Uterus (tissue), 4 donors: Measurements from ENCODE around the gene LRCOL1. TPM values are rescaled to one million over a fixed set of nuclear protein-coding genes. Genes with fewer than 3 reads are reported as not detected.

Source experiments
- DNase-seq, 2 donors: peaks; one replicate each; pipeline ENCODE4 v3.0.0-alpha.2; 2019 to 2020
- H3K27ac ChIP-seq, 2 donors: fragments of 200-600 bp; sonication (generic); 1 replicate in 1 of 2; 2 replicates in 1 of 2; pipeline ENCODE4 v1.5.1; 2016 to 2018
- H3K27me3 ChIP-seq, 2 donors: fragments of 200-600 bp; sonication (generic); one replicate each; pipeline ENCODE4 v1.5.1; 2018 to 2019; ENCODE audit warnings: control low read depth in 1 of 2
- H3K36me3 ChIP-seq, 2 donors: fragments of 200-600 bp; sonication (generic); one replicate each; pipeline ENCODE4 v1.5.1; 2019; ENCODE audit warnings: control low read depth in 1 of 2
- H3K4me1 ChIP-seq, 2 donors: fragments of 200-600 bp; sonication (generic); one replicate each; pipeline ENCODE4 v1.5.1; 2018 to 2019; ENCODE audit warnings: control low read depth in 1 of 2
- H3K4me3 ChIP-seq, 2 donors: fragments of 200-600 bp; sonication (generic); 1 replicate in 1 of 2; 2 replicates in 1 of 2; pipeline ENCODE4 v1.5.1; 2018 to 2019; ENCODE audit warnings: mild to moderate bottlenecking in 1 of 2
- H3K9me3 ChIP-seq, 2 donors: fragments of 200-600 bp; sonication (generic); one replicate each; pipeline ENCODE4 v1.5.1; 2019; ENCODE audit warnings: control low read depth in 1 of 2
- POLR2A ChIP-seq, 2 donors: fragments of 450-650 bp; IDR thresholded peaks; one replicate each; pipeline ENCODE4 v1.6.1; 2016; ENCODE audit warnings: antibody characterized with exemption in 2 of 2, mild to moderate bottlenecking in 1 of 2, moderate library complexity in 1 of 2
- intact Hi-C: fragments of 100-400 bp; cut with DNase I; formaldehyde crosslinking; loops from one replicate; pipeline ENCODE4 v1.15.1; 2023; ENCODE audit warnings: low total_unique reads
- microRNA-seq: library from miRNA; unstranded; fragments of <30 nt; microRNA quantifications from one replicate; pipeline ENCODE4, GENCODE V29; 2016; ENCODE audit warnings: borderline microRNAs expressed, borderline replicate concordance
- small RNA-seq: library from RNA; depleted of rRNA; stranded (forward); fragments of <200 nt; gene quantifications from one replicate; pipeline ENCODE3, GENCODE V24; 2016
- total RNA-seq, 4 donors: library from RNA; depleted of rRNA in 3 of 4; stranded (reverse); fragments of >200 nt in 3 of 4; gene quantifications; one replicate each; pipeline versions ENCODE4 v1.1.0 to v1.2.4, GENCODE V29; 2014 to 2023
- TF ChIP-seq, protein P1 (sequence below), 4 experiments: fragments of 200-600 bp in 2 of 4; fragments of 450-650 bp in 2 of 4; sonication (generic) in 2 of 4; IDR thresholded peaks; one replicate each; pipeline ENCODE4 v1.5.1; 2016 to 2019; ENCODE audit warnings: antibody characterized with exemption in 4 of 4, mild to moderate bottlenecking in 2 of 4, moderate library complexity in 1 of 4
- donor health status: DM: yes; HTN: yes; CAD: no.

LRCOL1 gene
- total RNA-seq, 4 donors from 2014 or later, result 0.79 to 7.1 (median 1.5) TPM; not detected in 1

DNA sequence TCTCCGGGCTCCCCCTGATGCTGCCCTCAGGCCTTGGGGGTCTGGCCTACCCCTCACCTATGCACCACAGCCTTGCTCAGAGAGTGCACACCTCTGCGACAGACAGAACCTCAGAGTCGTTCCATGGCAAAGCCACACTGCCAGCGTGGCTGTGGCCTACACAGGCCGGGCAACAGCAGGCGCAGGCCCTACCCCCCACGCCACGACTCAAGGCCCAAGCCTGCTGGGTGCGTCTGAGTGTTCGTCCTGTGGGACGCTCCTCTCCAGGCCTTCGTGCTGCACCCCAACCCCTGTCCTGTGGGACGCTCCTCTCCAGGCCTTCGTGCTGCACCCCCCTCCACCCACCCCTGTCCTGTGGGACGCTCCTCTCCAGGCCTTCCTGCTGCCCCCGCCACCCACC lies 54.2 kb downstream of the LRCOL1 start:
- TF ChIP-seq POLR2A (IDR thresholded peaks at IDR 0.05), result no peak
- TF ChIP-seq, protein P1, sequence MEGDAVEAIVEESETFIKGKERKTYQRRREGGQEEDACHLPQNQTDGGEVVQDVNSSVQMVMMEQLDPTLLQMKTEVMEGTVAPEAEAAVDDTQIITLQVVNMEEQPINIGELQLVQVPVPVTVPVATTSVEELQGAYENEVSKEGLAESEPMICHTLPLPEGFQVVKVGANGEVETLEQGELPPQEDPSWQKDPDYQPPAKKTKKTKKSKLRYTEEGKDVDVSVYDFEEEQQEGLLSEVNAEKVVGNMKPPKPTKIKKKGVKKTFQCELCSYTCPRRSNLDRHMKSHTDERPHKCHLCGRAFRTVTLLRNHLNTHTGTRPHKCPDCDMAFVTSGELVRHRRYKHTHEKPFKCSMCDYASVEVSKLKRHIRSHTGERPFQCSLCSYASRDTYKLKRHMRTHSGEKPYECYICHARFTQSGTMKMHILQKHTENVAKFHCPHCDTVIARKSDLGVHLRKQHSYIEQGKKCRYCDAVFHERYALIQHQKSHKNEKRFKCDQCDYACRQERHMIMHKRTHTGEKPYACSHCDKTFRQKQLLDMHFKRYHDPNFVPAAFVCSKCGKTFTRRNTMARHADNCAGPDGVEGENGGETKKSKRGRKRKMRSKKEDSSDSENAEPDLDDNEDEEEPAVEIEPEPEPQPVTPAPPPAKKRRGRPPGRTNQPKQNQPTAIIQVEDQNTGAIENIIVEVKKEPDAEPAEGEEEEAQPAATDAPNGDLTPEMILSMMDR (IDR thresholded peaks at IDR 0.05), result no peak
- intact Hi-C loops, result no loop called here
- no peak overlapping the region for H3K4me3 ChIP-seq
- DNase-seq, result no peak
- H3K36me3 ChIP-seq, result no peaks in the 10 kb centered on the region
- H3K27ac ChIP-seq, result no peak overlapping the region
- H3K9me3 ChIP-seq, result no peaks in the 10 kb centered on the region
- no peaks in the 10 kb centered on the region for H3K27me3 ChIP-seq
- H3K4me1 ChIP-seq, result peaks cover 0 to 12% of the 10 kb centered on the region in 2 donors

DNA sequence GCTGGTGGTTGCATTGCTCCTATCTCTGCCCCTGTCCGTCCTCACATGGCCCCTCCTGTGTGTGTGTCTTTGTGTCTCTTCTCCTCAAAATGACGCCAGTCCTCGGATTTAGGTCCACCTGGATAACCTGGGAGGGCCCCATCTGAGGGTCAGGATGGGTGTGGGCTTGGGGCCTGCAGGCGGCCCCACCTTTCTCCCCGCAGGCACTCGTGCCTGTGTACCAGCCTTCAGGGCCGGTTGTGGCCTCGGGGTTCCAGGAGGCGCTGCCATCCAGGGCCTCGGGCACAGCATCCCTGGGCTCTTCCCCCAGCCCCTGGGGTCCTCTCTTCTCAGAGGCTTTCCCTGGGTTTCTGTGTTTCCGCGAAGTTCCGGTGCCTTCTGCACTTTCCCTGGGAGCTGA lies 54.7 kb downstream of the LRCOL1 start:
- TF ChIP-seq, protein P1 (IDR thresholded peaks at IDR 0.05), result no peak
- no peak for TF ChIP-seq POLR2A (IDR thresholded peaks at IDR 0.05)
- Histone ChIP-seq H3K36me3 (no peaks in the 10 kb centered on the region), H3K4me1 (peaks cover 0 to 10% of the 10 kb centered on the region in 2 donors), H3K27me3 (no peaks in the 10 kb centered on the region), H3K9me3 (no peaks in the 10 kb centered on the region), H3K4me3 (no peak overlapping the region), H3K27ac (no peak overlapping the region)
- DNase-seq, result no peak
- intact Hi-C loops, result no loop called here

DNA sequence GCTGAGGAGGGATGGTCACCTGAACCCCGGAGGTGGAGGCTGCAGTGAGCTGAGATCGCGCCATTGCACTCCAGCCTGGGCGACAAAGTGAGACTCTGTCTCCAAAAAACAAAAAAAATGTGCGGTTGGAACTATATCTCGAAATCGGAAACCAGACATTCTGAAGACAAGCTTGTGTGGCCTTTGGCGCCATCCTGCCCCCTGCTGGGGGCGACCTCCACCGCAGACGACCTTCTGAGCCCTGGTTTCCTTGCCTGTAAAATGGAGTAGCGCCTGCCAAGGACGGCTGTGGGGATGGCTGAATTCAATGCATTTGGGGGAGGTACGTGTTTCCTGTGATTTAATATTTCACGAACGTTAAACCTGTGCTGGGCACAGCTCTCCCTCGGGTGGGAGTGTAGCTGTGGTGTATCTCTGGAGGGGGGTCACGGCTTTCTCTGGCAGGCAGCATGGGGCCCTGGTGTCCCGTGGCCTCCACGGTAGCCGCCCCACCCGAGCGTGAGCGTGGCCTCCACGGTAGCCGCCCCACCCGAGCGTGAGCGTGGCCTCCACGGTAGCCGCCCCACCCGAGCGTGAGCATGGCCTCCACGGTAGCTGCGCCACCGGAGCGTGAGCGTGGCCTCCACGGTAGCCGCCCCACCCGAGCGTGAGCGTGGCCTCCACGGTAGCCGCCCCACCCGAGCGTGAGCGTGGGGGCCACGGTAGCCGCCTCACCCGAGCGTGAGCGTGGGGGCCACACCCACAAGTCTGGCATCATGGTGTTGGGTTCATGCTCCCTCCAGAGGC lies 55.3 kb downstream of the LRCOL1 start:
- Histone ChIP-seq H3K4me1 (peaks cover 0 to 7% of the 10 kb centered on the region in 2 donors), H3K27ac (no peak overlapping the region), H3K9me3 (no peaks in the 10 kb centered on the region), H3K27me3 (no peaks in the 10 kb centered on the region), H3K4me3 (no peak overlapping the region), H3K36me3 (no peaks in the 10 kb centered on the region)
- intact Hi-C loops, result no loop called here
- DNase-seq, result no peak
- no peak for TF ChIP-seq POLR2A (IDR thresholded peaks at IDR 0.05)
- TF ChIP-seq, protein P1 (IDR thresholded peaks at IDR 0.05), result peak in 1 of 4 experiments; percentile 6

Small RNAs within 50 kb of the gene (microRNA-seq; reads per million reads assigned to microRNA genes)
- gene MIR6763, result not detected

Small RNAs within 50 kb of the gene (small RNA-seq; reads per million reads assigned to genes)
- not detected for gene MIR6763

Other genes starting within 250 kb of the LRCOL1 start
- gene FBRSL1, start 120.4 kb downstream of the LRCOL1 start, total RNA-seq, result 10 to 100 TPM in 2 of 4 donors, 1 to 10 TPM in 2; 2.9 to 59.1 (median 31.8) TPM
- gene P2RX2, start 8.2 kb upstream of the LRCOL1 start, total RNA-seq, result not detected
- gene POLE, start 76.8 kb upstream of the LRCOL1 start, total RNA-seq, result 10 to 100 TPM in 3 of 4 donors, 1 to 10 TPM in 1; 7.7 to 71.3 (median 28.8) TPM
- 10 to 100 TPM in 3 of 4 donors, 1 to 10 TPM in 1; 8.5 to 87.9 (median 29.4) TPM for gene PXMP2, start 77.0 kb upstream of the LRCOL1 start, total RNA-seq
- 10 to 100 TPM in 2 of 4 donors, 1 to 10 TPM in 2; 5.0 to 30.8 (median 19.4) TPM for gene PGAM5, start 100.3 kb upstream of the LRCOL1 start, total RNA-seq
- gene ANKLE2, start 151.2 kb upstream of the LRCOL1 start, total RNA-seq, result 10 to 100 TPM; 21.2 to 87.4 (median 69.6) TPM
- gene GOLGA3, start 218.3 kb upstream of the LRCOL1 start, total RNA-seq, result 100 to 1,000 TPM in 2 of 4 donors, 10 to 100 TPM in 2; 46.2 to 138 (median 90.1) TPM